H1 (cell line): ENCODE measurements around the gene EPN3.

Source experiments
- CHD1 ChIP-seq: IDR thresholded peaks from 2 replicates; pipeline ENCODE4 v1.6.1; 2012; ENCODE audit warnings: low read depth, low read length, improper control_type of control experiment
- CREB1 ChIP-seq: IDR thresholded peaks from 2 replicates; pipeline ENCODE4 v1.6.1; 2012; ENCODE audit warnings: inconsistent platforms
- CTCF ChIP-seq, 3 experiments: IDR thresholded peaks; 1 replicate in 2 of 3; 2 replicates in 1 of 3; pipeline versions ENCODE4 v1.5.1 to v1.6.1; 2011; ENCODE audit warnings: low read length in 3 of 3, mild to moderate bottlenecking in 3 of 3, inconsistent platforms in 2 of 3, low read depth in 1 of 3, moderate library complexity in 1 of 3; ENCODE audit not compliant: insufficient read depth in 1 of 3; ENCODE audit errors: control extremely low read depth in 1 of 3
- EP300 ChIP-seq, 2 experiments: IDR thresholded peaks; 1 replicate in 1 of 2; 2 replicates in 1 of 2; pipeline ENCODE4 v1.6.1; 2011 to 2012; ENCODE audit warnings: low read depth in 2 of 2, low read length in 2 of 2, mild to moderate bottlenecking in 2 of 2, borderline replicate concordance in 1 of 2, inconsistent platforms in 1 of 2, moderate library complexity in 1 of 2
- EZH2 ChIP-seq: fragments of 200-600 bp; sonication (generic); IDR thresholded peaks from 2 replicates; pipeline ENCODE4 v1.7.1; 2012; ENCODE audit warnings: low read depth, mild to moderate bottlenecking, moderate library complexity, low read length, inconsistent platforms; ENCODE audit not compliant: severe bottlenecking
- KDM5A ChIP-seq: fragments of 200-600 bp; IDR thresholded peaks from 2 replicates; pipeline ENCODE4 v1.7.1; 2012; ENCODE audit warnings: mild to moderate bottlenecking, low read length, inconsistent platforms, mixed read lengths
- POLR2A ChIP-seq, 2 experiments: IDR thresholded peaks; 1 replicate in 1 of 2; 2 replicates in 1 of 2; pipeline ENCODE4 v1.6.1; 2011; ENCODE audit warnings: low read depth in 2 of 2, low read length in 2 of 2, mild to moderate bottlenecking in 2 of 2; ENCODE audit errors: control extremely low read depth in 1 of 2
- RAD21 ChIP-seq, 2 experiments: IDR thresholded peaks in 1 of 2; conservative IDR thresholded peaks in 1 of 2; 2 replicates each; pipeline ENCODE4 v1.6.1; 2011; ENCODE audit warnings: low read depth in 2 of 2, low read length in 2 of 2, improper control_type of control experiment in 1 of 2, inconsistent platforms in 1 of 2, mild to moderate bottlenecking in 1 of 2, moderate library complexity in 1 of 2
- RXRA ChIP-seq: IDR thresholded peaks from 2 replicates; pipeline ENCODE4 v1.6.1; 2011; ENCODE audit warnings: low read depth, mild to moderate bottlenecking, low read length, moderate library complexity; ENCODE audit not compliant: insufficient read depth
- TAF7 ChIP-seq: optimal IDR thresholded peaks from 2 replicates; pipeline ENCODE3; 2011; ENCODE audit warnings: low read depth, mild to moderate bottlenecking, inconsistent platforms, low read length, moderate library complexity, borderline replicate concordance

DNA sequence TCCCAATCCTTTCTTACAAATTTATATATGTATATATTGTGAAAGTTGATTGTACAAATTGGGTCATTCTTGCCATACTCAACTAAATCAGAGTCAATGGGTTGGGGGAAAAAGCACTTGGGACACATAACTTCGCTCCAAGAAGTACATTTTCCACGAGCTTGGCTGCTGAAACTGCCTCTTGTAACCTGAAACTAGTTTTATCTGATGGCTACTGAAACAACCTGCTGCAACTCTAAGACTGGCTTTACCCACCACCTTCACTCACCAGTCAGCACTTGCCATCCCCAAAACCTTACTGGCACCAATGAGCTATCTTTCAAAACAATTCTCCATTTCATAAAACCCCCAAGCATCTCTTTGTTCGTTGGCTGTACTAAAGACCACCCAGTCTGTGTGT, 38.8 kb upstream of the EPN3 start:
- TF ChIP-seq KDM5A (no peak), EP300 (IDR thresholded peaks at IDR 0.05; ENCODE audit: borderline replicate concordance in 1 of 2, low read depth in 2 of 2, low read length in 2 of 2) (peak in 1 of 2 experiments; percentile 74; a peak in 1 of 3 replicates), CREB1 (no peak), EZH2 (no peak), CTCF (IDR thresholded peaks at IDR 0.05; ENCODE audit: control extremely low read depth in 1 of 3, insufficient read depth in 1 of 3, low read depth in 1 of 3, low read length in 3 of 3) (no peak), TAF7 (no peak), CHD1 (no peak), POLR2A (IDR thresholded peaks at IDR 0.05; ENCODE audit: control extremely low read depth in 1 of 2, low read depth in 2 of 2, low read length in 2 of 2) (no peak), RAD21 (IDR thresholded peaks at IDR 0.05 in 1 of 2, conservative IDR thresholded peaks at IDR 0.05 in 1 of 2; ENCODE audit: low read depth in 2 of 2, low read length in 2 of 2) (no peak), RXRA (no peak)
